ENCODE measurements around the gene FOXJ2. TPM values are rescaled to one million over a fixed set of nuclear protein-coding genes. Genes with fewer than 3 reads are reported as not detected.
"Not testable (repeated sequence)": the region's sequence is repeated elsewhere in the genome, so short reads cannot be mapped to it uniquely, and the experiment has no call there.

The FOXJ2 gene
- total and polyA plus RNA-seq, 2 experiments from 2014 or later = 10.0 to 19.0 TPM

DNA sequence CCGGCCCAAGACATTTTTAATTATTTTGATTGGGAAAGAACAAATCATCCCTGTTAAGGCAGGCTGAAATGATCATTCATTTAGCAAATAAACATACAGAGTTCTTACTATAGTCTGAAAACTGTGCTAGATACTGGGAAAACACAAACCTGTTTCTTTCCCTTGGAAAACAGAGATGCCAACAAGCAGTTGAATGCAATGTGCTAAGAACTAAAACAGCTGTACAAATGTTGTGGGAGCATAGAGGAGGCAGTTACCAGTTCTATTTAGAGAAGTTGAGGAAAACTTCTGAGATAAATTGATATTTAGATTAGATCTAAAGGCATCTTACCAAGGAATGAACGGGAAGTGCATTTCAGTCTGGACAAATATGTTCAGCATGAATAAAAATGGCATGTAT, 46.4 kb downstream of the FOXJ2 start:
- WGBS (ENCODE audit: low lambda C conversion rate, missing lambda C conversion rate) = 85% methylated on average over 2 of the region's 2 CpGs
- TF ChIP-seq, protein P1, sequence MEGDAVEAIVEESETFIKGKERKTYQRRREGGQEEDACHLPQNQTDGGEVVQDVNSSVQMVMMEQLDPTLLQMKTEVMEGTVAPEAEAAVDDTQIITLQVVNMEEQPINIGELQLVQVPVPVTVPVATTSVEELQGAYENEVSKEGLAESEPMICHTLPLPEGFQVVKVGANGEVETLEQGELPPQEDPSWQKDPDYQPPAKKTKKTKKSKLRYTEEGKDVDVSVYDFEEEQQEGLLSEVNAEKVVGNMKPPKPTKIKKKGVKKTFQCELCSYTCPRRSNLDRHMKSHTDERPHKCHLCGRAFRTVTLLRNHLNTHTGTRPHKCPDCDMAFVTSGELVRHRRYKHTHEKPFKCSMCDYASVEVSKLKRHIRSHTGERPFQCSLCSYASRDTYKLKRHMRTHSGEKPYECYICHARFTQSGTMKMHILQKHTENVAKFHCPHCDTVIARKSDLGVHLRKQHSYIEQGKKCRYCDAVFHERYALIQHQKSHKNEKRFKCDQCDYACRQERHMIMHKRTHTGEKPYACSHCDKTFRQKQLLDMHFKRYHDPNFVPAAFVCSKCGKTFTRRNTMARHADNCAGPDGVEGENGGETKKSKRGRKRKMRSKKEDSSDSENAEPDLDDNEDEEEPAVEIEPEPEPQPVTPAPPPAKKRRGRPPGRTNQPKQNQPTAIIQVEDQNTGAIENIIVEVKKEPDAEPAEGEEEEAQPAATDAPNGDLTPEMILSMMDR (IDR thresholded peaks at IDR 0.05; ENCODE audit: poor library complexity) = no peak
- no peak for TF ChIP-seq EZH2phosphoT487 (IDR thresholded peaks at IDR 0.05; ENCODE audit: low read depth, severe bottlenecking, unreplicated experiment)
- TF ChIP-seq EZH2 (IDR thresholded peaks at IDR 0.05; ENCODE audit: borderline replicate concordance) = no peak
- no peaks in the 10 kb centered on the region for H3K27me3 ChIP-seq

DNA sequence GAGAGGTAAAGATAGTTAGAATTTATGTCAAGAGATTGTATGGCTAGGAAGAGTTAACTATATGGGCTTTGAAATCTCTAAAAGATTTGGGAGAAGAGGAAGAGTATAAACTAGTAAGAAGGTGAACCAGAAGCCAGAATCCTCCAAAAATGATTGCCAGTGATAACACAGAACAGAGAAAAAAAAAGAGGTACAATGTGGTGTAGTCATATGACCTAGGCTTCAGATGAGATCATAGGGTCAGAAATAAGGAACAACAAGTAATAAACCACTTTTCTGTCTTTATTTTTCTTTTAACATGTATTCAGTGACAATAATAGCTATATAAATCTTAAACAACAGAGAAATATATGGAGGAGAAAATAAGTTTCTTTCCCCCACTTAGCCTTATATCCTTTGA, 47.6 kb downstream of the FOXJ2 start:
- DNase-seq (ENCODE audit: low spot score) = no peak
- H3K79me2 ChIP-seq = peaks cover 25% of the 10 kb centered on the region
- H2AFZ ChIP-seq = no peak overlapping the region
- H3K4me3 ChIP-seq = no peak overlapping the region
- H3K9me2 ChIP-seq (replicated peaks; ENCODE audit: insufficient read depth) = no peaks in the 10 kb centered on the region
- TF ChIP-seq, protein P1 (IDR thresholded peaks at IDR 0.05; ENCODE audit: poor library complexity) = no peak
- TF ChIP-seq EZH2phosphoT487 (IDR thresholded peaks at IDR 0.05; ENCODE audit: low read depth, severe bottlenecking, unreplicated experiment) (no peak), EZH2 (IDR thresholded peaks at IDR 0.05; ENCODE audit: borderline replicate concordance) (no peak)
- H3K27me3 ChIP-seq = no peaks in the 10 kb centered on the region
- H3K4me1 ChIP-seq (ENCODE audit: insufficient read depth) = peaks cover 13% of the 10 kb centered on the region
- H3K4me2 ChIP-seq = no peak overlapping the region
- H4K20me1 ChIP-seq (ENCODE audit: insufficient read depth, poor library complexity, severe bottlenecking) = no peaks in the 10 kb centered on the region
- no peaks in the 10 kb centered on the region for H3K36me3 ChIP-seq (replicated peaks; ENCODE audit: insufficient read depth, low read depth)
- H3K27ac ChIP-seq = no peak overlapping the region
- H3K9me3 ChIP-seq (ENCODE audit: low read depth) = no peaks in the 10 kb centered on the region

More for the DNA sequence above, 46.4 kb downstream of the FOXJ2 start:
- H3K27ac ChIP-seq = no peak overlapping the region
- no peak overlapping the region for H3K4me2 ChIP-seq
- H3K4me1 ChIP-seq (ENCODE audit: insufficient read depth) = peaks cover 9% of the 10 kb centered on the region
- no peak for DNase-seq (ENCODE audit: low spot score)
- H3K4me3 ChIP-seq = no peak overlapping the region
- H3K9me2 ChIP-seq (replicated peaks; ENCODE audit: insufficient read depth) = no peaks in the 10 kb centered on the region
- no peak overlapping the region for H2AFZ ChIP-seq
- no peaks in the 10 kb centered on the region for H4K20me1 ChIP-seq (ENCODE audit: insufficient read depth, poor library complexity, severe bottlenecking)
- H3K36me3 ChIP-seq (replicated peaks; ENCODE audit: insufficient read depth, low read depth) = no peaks in the 10 kb centered on the region
- H3K79me2 ChIP-seq = peaks cover 13% of the 10 kb centered on the region
- H3K9me3 ChIP-seq (ENCODE audit: low read depth) = no peaks in the 10 kb centered on the region

DNA sequence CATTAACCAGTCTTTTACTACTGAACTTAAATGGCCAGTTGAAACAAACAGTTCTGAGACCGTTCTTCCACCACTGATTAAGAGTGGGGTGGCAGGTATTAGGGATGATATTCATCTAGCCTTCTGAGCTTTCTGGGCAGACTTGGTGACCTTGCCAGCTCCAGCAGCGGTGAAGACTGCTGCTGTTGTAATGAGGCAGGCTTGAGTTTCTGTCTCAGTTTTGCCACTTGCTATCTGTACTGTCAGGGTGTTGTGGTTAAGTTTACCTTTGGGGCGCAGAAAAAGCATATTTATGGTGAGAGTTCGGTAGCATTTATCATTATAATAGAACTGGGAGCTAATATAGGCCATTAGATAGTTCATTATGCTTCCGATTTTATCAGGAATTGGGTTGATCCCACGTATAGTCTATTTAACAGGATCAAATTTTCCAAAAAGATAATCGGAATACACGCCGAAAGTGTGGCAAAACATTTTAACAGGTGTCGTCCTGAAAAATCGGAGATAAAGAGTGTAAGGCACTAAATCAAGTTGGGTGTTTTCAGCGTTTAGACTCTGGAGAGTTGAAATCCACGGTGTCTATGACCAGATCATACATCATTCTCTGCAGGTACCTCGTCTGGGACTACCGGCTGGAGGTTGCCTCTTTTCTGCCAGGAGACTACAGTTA, 48.9 kb downstream of the FOXJ2 start:
- WGBS (ENCODE audit: low lambda C conversion rate, missing lambda C conversion rate) = 11% methylated on average over 15 of the region's 15 CpGs

DNA sequence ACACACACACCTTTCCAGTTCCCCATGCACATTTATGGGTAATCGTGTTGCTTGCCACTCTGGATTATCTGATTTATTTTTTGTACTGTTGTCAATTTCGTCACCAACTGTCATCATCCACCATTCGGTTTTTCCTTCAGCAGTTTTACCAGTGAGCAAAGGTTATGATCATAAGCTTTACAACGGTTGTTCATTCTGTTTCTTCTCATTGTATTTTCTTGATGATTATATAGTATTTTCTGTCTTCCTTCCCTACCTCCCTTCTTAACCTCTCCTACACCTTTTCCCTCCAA, 50.2 kb downstream of the FOXJ2 start:
- Histone ChIP-seq H3K79me2 (peaks cover 51% of the 10 kb centered on the region), H4K20me1 (ENCODE audit: insufficient read depth, poor library complexity, severe bottlenecking) (peaks cover 7% of the 10 kb centered on the region), H3K4me1 (ENCODE audit: insufficient read depth) (peaks cover 13% of the 10 kb centered on the region), H3K4me3 (peak overlapping the region; percentile 66), H3K9me3 (ENCODE audit: low read depth) (no peaks in the 10 kb centered on the region), H2AFZ (peak overlapping the region; percentile 84), H3K4me2 (peak overlapping the region; percentile 78), H3K27me3 (no peaks in the 10 kb centered on the region), H3K36me3 (replicated peaks; ENCODE audit: insufficient read depth, low read depth) (no peaks in the 10 kb centered on the region), H3K9me2 (replicated peaks; ENCODE audit: insufficient read depth) (no peaks in the 10 kb centered on the region), H3K27ac (peak overlapping the region; percentile 96)
- WGBS (ENCODE audit: low lambda C conversion rate, missing lambda C conversion rate) = 42% methylated on average over 4 of the region's 4 CpGs
- TF ChIP-seq EZH2 (IDR thresholded peaks at IDR 0.05; ENCODE audit: borderline replicate concordance) = no peak
- TF ChIP-seq, protein P1 (IDR thresholded peaks at IDR 0.05; ENCODE audit: poor library complexity) = no peak
- TF ChIP-seq EZH2phosphoT487 (IDR thresholded peaks at IDR 0.05; ENCODE audit: low read depth, severe bottlenecking, unreplicated experiment) = no peak
- no peak for DNase-seq (ENCODE audit: low spot score)

More for the DNA sequence above, 48.9 kb downstream of the FOXJ2 start:
- Histone ChIP-seq H3K27me3 (no peaks in the 10 kb centered on the region), H3K79me2 (peaks cover 38% of the 10 kb centered on the region), H3K4me2 (peak overlapping the region; percentile 85), H3K9me2 (replicated peaks; ENCODE audit: insufficient read depth) (no peaks in the 10 kb centered on the region), H3K36me3 (replicated peaks; ENCODE audit: insufficient read depth, low read depth) (no peaks in the 10 kb centered on the region), H3K9me3 (ENCODE audit: low read depth) (no peaks in the 10 kb centered on the region), H3K4me3 (peak overlapping the region; percentile 40), H3K27ac (peak overlapping the region; percentile 96), H4K20me1 (ENCODE audit: insufficient read depth, poor library complexity, severe bottlenecking) (peaks cover 3% of the 10 kb centered on the region), H2AFZ (peak overlapping the region; percentile 76), H3K4me1 (ENCODE audit: insufficient read depth) (peaks cover 13% of the 10 kb centered on the region)
- peak; percentile 16 for DNase-seq (ENCODE audit: low spot score)
- TF ChIP-seq EZH2phosphoT487 (IDR thresholded peaks at IDR 0.05; ENCODE audit: low read depth, severe bottlenecking, unreplicated experiment) (no peak), EZH2 (IDR thresholded peaks at IDR 0.05; ENCODE audit: borderline replicate concordance) (no peak)

DNA sequence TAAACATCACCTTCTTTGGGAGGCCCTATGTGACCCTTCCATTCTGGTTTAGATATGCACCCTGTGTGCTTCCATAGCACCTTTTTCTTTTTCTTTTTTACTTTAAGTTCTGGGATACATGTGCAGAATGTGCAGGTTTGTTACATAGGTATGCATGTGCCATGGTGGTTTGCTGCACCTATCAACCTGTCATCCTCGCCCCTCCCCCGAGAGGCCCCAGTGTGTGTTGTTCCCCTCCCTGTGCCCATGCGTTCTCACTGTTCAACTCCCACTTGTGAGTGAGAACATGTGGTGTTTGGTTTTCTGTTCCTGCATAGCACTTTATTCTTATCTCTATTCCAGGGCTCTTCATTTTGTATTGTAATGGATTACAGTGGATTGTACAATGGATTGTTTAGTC, 51.8 kb downstream of the FOXJ2 start:
- H3K27me3 ChIP-seq; H3K9me2 ChIP-seq (replicated peaks; ENCODE audit: insufficient read depth); DNase-seq (ENCODE audit: low spot score); H3K9me3 ChIP-seq (ENCODE audit: low read depth); H2AFZ ChIP-seq; H3K36me3 ChIP-seq (replicated peaks; ENCODE audit: insufficient read depth, low read depth); H3K27ac ChIP-seq; H3K4me3 ChIP-seq: not testable (repeated sequence)
- 83% methylated on average over 3 of the region's 3 CpGs for WGBS (ENCODE audit: low lambda C conversion rate, missing lambda C conversion rate)
- Histone ChIP-seq H3K4me2 (peak overlapping the region; percentile 78), H4K20me1 (ENCODE audit: insufficient read depth, poor library complexity, severe bottlenecking) (peaks cover 16% of the 10 kb centered on the region), H3K79me2 (peaks cover 66% of the 10 kb centered on the region), H3K4me1 (ENCODE audit: insufficient read depth) (peaks cover 13% of the 10 kb centered on the region)
